ENCODE data around the gene IFITM2. TPM values are rescaled to one million over a fixed set of nuclear protein-coding genes. Genes with fewer than 3 reads are reported as not detected.

Gene IFITM2
- polyA plus RNA-seq, 1 donor (not counting 4 experiments of a cell fraction or from before 2014, with no cell fraction given), result 83.0 TPM

- Histone ChIP-seq H3K27me3 (ENCODE audit: control insufficient read depth, extremely low read depth, insufficient read depth, low read length) (peaks cover 23% of the 10 kb centered on the region), H3K27ac (ENCODE audit: control insufficient read depth, insufficient read depth, low read length) (no peak overlapping the region), H3K9ac (ENCODE audit: control insufficient read depth, extremely low read depth, insufficient read depth, low read length) (no peak overlapping the region), H2AFZ (ENCODE audit: control insufficient read depth, low read length) (no peak overlapping the region), H3K4me1 (ENCODE audit: control insufficient read depth, extremely low read depth, insufficient read depth, low read length) (no peaks in the 10 kb centered on the region), H3K4me3 (ENCODE audit: control insufficient read depth in 2 of 3, extremely low read depth in 1 of 3, insufficient read depth in 2 of 3, low read depth in 1 of 3, low read length in 3 of 3) (no peak overlapping the region), H4K20me1 (ENCODE audit: control insufficient read depth, extremely low read depth, insufficient read depth, low read length) (no peaks in the 10 kb centered on the region), H3K36me3 (ENCODE audit: control insufficient read depth in 2 of 2, extremely low read depth in 1 of 2, insufficient read depth in 2 of 2, low read length in 2 of 2) (no peaks in the 10 kb centered on the region), H3K9me1 (ENCODE audit: control insufficient read depth, extremely low read depth, insufficient read depth, low read length) (no peaks in the 10 kb centered on the region), H3K4me2 (ENCODE audit: control insufficient read depth, extremely low read depth, insufficient read depth, low read depth, low read length) (no peak overlapping the region), H3K9me3 (ENCODE audit: control insufficient read depth, low read depth, low read length) (no peaks in the 10 kb centered on the region), H3K79me2 (ENCODE audit: control insufficient read depth, insufficient read depth, low read length) (no peaks in the 10 kb centered on the region)
- dilution Hi-C loops (cut with MboI; ENCODE audit: extremely low pct_ligation_motif_present, low sequenced_read_pairs), result no loop called here
- TF ChIP-seq CTCF (optimal IDR thresholded peaks at IDR 0.05 in 1 of 3, IDR thresholded peaks at IDR 0.05 in 1 of 3, conservative IDR thresholded peaks at IDR 0.05 in 1 of 3; ENCODE audit: extremely low read depth in 1 of 3, insufficient read depth in 2 of 3, low read length in 3 of 3) (no peak), EZH2 (IDR thresholded peaks at IDR 0.05; ENCODE audit: low read length) (no peak)
- DNase-seq (ENCODE audit: low read depth, low spot score) (no peak), FAIRE-seq (no peak)
These were observed 7.5 kb upstream of the IFITM2 start for GRCh38 chr11:299951-300735.

- dilution Hi-C loops (cut with MboI; ENCODE audit: extremely low pct_ligation_motif_present, low sequenced_read_pairs), result no loop called here
- Histone ChIP-seq H3K36me3 (ENCODE audit: control insufficient read depth in 2 of 2, extremely low read depth in 1 of 2, insufficient read depth in 2 of 2, low read length in 2 of 2) (no peaks in the 10 kb centered on the region), H3K4me3 (ENCODE audit: control insufficient read depth in 2 of 3, extremely low read depth in 1 of 3, insufficient read depth in 2 of 3, low read depth in 1 of 3, low read length in 3 of 3) (no peak overlapping the region), H3K27ac (ENCODE audit: control insufficient read depth, insufficient read depth, low read length) (no peak overlapping the region), H3K27me3 (ENCODE audit: control insufficient read depth, extremely low read depth, insufficient read depth, low read length) (peaks cover 11% of the 10 kb centered on the region), H2AFZ (ENCODE audit: control insufficient read depth, low read length) (no peak overlapping the region), H3K79me2 (ENCODE audit: control insufficient read depth, insufficient read depth, low read length) (no peaks in the 10 kb centered on the region), H3K9me1 (ENCODE audit: control insufficient read depth, extremely low read depth, insufficient read depth, low read length) (no peaks in the 10 kb centered on the region), H3K9me3 (ENCODE audit: control insufficient read depth, low read depth, low read length) (no peaks in the 10 kb centered on the region), H3K4me1 (ENCODE audit: control insufficient read depth, extremely low read depth, insufficient read depth, low read length) (no peaks in the 10 kb centered on the region), H3K9ac (ENCODE audit: control insufficient read depth, extremely low read depth, insufficient read depth, low read length) (no peak overlapping the region), H4K20me1 (ENCODE audit: control insufficient read depth, extremely low read depth, insufficient read depth, low read length) (no peaks in the 10 kb centered on the region), H3K4me2 (ENCODE audit: control insufficient read depth, extremely low read depth, insufficient read depth, low read depth, low read length) (no peak overlapping the region)
- TF ChIP-seq CTCF (optimal IDR thresholded peaks at IDR 0.05 in 1 of 3, IDR thresholded peaks at IDR 0.05 in 1 of 3, conservative IDR thresholded peaks at IDR 0.05 in 1 of 3; ENCODE audit: extremely low read depth in 1 of 3, insufficient read depth in 2 of 3, low read length in 3 of 3) (no peak), EZH2 (IDR thresholded peaks at IDR 0.05; ENCODE audit: low read length) (no peak)
- DNase-seq (ENCODE audit: low read depth, low spot score) (no peak), FAIRE-seq (no peak)
These were observed 4.3 kb upstream of the IFITM2 start for GRCh38 chr11:303363-303762.
